ENCODE results near the gene KIF1C.
A peak's percentile ranks its signal among the peaks of the same experiment; 100 is the strongest.
"Not testable (repeated sequence)": the region's sequence is repeated elsewhere in the genome, so short reads cannot be mapped to it uniquely, and the experiment has no call there.

The KIF1C gene

DNA sequence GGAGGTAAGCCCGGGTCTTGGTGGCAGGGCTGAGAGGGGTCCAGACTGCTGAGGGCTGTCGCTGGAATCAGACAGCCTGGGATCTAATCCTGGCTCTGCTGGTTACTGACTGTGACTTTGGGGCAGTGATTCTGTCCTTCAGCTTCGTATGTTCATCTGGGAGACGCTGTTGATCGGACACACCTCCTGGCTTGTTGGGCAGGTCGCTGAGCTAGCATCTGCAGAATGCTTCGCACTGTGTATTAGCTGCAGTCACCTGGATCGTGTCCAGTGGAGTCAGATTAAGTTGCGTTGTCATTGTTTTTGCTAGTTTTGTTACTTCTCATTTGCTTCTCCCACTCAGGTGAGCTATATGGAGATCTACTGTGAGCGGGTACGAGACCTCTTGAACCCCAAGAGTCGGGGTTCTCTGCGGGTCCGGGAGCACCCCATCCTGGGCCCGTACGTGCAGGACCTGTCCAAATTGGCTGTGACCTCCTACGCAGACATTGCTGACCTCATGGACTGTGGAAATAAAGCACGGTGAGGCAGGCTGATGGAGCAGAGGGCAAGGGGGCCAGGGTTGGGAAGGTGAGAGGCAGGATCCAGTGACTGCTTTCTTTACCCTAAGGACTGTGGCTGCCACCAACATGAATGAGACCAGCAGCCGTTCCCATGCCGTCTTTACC is 4.5 kb downstream of the KIF1C start:
- Mint-ChIP-seq H3K36me3 (ENCODE audit: low read depth) (peaks cover 47% of the 10 kb centered on the region), H3K9me3 (no peaks in the 10 kb centered on the region), H3K4me3 (no peak overlapping the region), H3K27ac (no peak overlapping the region), H3K4me1 (ENCODE audit: low read depth) (peaks cover 9% of the 10 kb centered on the region), H3K27me3 (ENCODE audit: low read depth) (no peaks in the 10 kb centered on the region)

- Mint-ChIP-seq H3K4me1 (ENCODE audit: low read depth) (peaks cover 9% of the 10 kb centered on the region), H3K27me3 (ENCODE audit: low read depth) (no peaks in the 10 kb centered on the region), H3K9me3 (no peaks in the 10 kb centered on the region), H3K36me3 (ENCODE audit: low read depth) (peaks cover 56% of the 10 kb centered on the region), H3K4me3 (no peak overlapping the region), H3K27ac (no peak overlapping the region)
These were observed 5.6 kb downstream of the KIF1C start for GRCh38 chr17:5003214-5003867.

DNA sequence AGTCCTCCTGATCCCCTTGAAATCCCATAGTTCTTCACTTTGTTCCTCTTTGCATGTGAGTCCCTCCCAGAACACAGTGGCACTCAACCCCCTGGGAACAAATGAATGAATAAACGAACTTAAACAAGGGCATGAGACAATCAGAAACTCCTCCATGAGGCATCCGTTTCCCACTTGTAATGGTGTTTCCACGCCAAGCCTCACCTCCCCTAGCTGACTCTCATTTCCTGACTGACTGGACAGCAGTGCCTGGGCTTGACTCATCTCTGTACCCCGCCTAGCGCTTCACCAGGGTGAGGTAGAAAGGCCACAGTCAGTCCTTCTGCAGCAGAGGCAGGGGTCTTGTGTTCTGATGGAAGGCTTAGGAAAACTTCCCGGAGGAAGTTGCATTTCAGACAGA is 14.2 kb downstream of the KIF1C start:
- Mint-ChIP-seq H3K9me3 (no peaks in the 10 kb centered on the region), H3K27me3 (ENCODE audit: low read depth) (no peaks in the 10 kb centered on the region), H3K4me1 (ENCODE audit: low read depth) (peaks cover 12% of the 10 kb centered on the region), H3K4me3 (peak overlapping the region; percentile 28), H3K27ac (peak overlapping the region; percentile 84), H3K36me3 (ENCODE audit: low read depth) (peaks cover 44% of the 10 kb centered on the region)

- H3K36me3 Mint-ChIP-seq (ENCODE audit: low read depth) = peaks cover 32% of the 10 kb centered on the region
- no peak overlapping the region for H3K4me3 Mint-ChIP-seq
- no peaks in the 10 kb centered on the region for H3K9me3 Mint-ChIP-seq
These were observed 16.6 kb downstream of the KIF1C start for GRCh38 chr17:5014357-5014756.

GRCh38 chr17:5019475-5019956 is 21.8 kb downstream of the KIF1C start:
- H3K27me3 Mint-ChIP-seq (ENCODE audit: low read depth) = no peaks in the 10 kb centered on the region
- H3K27ac Mint-ChIP-seq = peak overlapping the region; percentile 60
- H3K4me1 Mint-ChIP-seq (ENCODE audit: low read depth) = peaks cover 15% of the 10 kb centered on the region
- H3K4me3 Mint-ChIP-seq = no peak overlapping the region
- no peaks in the 10 kb centered on the region for H3K9me3 Mint-ChIP-seq
- H3K36me3 Mint-ChIP-seq (ENCODE audit: low read depth) = peaks cover 26% of the 10 kb centered on the region

More at GRCh38 chr17:5014357-5014756, 16.6 kb downstream of the KIF1C start:
- H3K4me1 Mint-ChIP-seq (ENCODE audit: low read depth) = peaks cover 20% of the 10 kb centered on the region
- H3K27me3 Mint-ChIP-seq (ENCODE audit: low read depth) = no peaks in the 10 kb centered on the region
- no peak overlapping the region for H3K27ac Mint-ChIP-seq

- Mint-ChIP-seq H3K27ac (no peak overlapping the region), H3K9me3 (no peaks in the 10 kb centered on the region), H3K27me3 (ENCODE audit: low read depth) (no peaks in the 10 kb centered on the region), H3K4me1 (ENCODE audit: low read depth) (peaks cover 15% of the 10 kb centered on the region), H3K36me3 (ENCODE audit: low read depth) (peaks cover 24% of the 10 kb centered on the region), H3K4me3 (no peak overlapping the region)
These were observed 22.8 kb downstream of the KIF1C start for GRCh38 chr17:5020502-5021023.

GRCh38 chr17:5022171-5022711 is 24.5 kb downstream of the KIF1C start:
- Mint-ChIP-seq H3K27me3 (ENCODE audit: low read depth) (no peaks in the 10 kb centered on the region), H3K4me3 (no peak overlapping the region), H3K9me3 (no peaks in the 10 kb centered on the region), H3K4me1 (ENCODE audit: low read depth) (peaks cover 13% of the 10 kb centered on the region), H3K27ac (no peak overlapping the region), H3K36me3 (ENCODE audit: low read depth) (peaks cover 20% of the 10 kb centered on the region)

DNA sequence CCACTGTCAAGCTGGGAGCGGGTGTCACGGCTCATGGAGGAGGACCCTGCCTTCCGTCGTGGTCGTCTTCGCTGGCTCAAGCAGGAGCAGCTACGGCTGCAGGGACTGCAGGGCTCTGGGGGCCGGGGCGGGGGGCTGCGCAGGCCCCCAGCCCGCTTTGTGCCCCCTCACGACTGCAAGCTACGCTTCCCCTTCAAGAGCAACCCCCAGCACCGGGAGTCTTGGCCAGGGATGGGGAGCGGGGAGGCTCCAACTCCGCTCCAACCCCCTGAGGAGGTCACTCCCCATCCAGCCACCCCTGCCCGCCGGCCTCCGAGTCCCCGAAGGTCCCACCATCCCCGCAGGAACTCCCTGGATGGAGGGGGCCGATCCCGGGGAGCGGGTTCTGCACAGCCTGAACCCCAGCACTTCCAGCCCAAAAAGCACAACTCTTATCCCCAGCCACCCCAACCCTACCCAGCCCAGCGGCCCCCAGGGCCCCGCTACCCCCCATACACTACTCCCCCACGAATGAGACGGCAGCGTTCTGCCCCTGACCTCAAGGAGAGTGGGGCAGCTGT is 25.9 kb downstream of the KIF1C start:
- peaks cover 12% of the 10 kb centered on the region for H3K4me1 Mint-ChIP-seq (ENCODE audit: low read depth)
- H3K4me3 Mint-ChIP-seq = no peak overlapping the region
- peaks cover 20% of the 10 kb centered on the region for H3K36me3 Mint-ChIP-seq (ENCODE audit: low read depth)
- H3K9me3 Mint-ChIP-seq = no peaks in the 10 kb centered on the region
- no peak overlapping the region for H3K27ac Mint-ChIP-seq
- no peaks in the 10 kb centered on the region for H3K27me3 Mint-ChIP-seq (ENCODE audit: low read depth)

DNA sequence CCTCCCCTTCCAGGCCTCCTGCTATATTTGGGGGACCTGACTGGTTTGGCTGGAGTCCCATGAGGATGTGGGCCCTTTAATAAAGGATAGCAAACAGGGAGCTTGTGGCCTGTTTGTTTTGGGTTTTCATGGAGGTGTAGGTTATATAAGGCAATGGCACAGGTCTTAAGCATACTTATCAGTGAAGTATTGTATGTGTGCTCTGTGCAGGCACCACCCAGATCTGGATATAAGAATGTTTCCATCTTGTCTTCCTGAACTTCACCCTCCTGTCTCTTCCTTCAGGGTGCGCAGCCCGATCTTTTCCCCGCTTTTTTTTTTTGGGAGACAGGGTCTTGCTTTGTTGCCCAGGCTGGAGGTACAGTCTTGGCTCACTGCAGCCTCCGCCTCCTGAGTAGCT is 26.9 kb downstream of the KIF1C start:
- Mint-ChIP-seq H3K27me3 (ENCODE audit: low read depth) (no peaks in the 10 kb centered on the region), H3K36me3 (ENCODE audit: low read depth) (peaks cover 15% of the 10 kb centered on the region), H3K4me1 (ENCODE audit: low read depth) (peaks cover 3% of the 10 kb centered on the region), H3K4me3 (no peak overlapping the region), H3K27ac (no peak overlapping the region), H3K9me3 (no peaks in the 10 kb centered on the region)

DNA sequence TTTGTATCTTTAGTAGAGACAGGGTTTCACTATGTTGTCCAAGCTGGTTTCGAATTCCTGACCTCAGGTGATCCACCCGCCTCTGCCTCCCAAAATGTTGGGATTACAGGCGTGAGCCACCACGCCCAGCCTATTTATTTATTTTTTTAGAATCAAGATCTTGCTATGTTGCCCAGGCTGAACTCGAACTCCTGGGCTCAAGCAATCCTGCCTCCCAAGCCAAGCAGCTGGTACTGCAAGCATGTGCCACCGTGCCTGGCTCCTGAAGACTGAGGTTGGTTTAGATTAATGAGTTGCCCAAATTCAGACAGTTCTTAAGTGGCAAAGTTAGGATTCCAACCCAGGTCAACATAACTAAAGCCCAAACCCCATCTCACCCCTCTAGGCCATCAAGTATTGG is 29.5 kb downstream of the KIF1C start:
- H3K27me3 Mint-ChIP-seq (ENCODE audit: low read depth) = no peaks in the 10 kb centered on the region
- H3K36me3 Mint-ChIP-seq (ENCODE audit: low read depth) = peaks cover 3% of the 10 kb centered on the region
- no peak overlapping the region for H3K4me3 Mint-ChIP-seq
- H3K9me3 Mint-ChIP-seq = no peaks in the 10 kb centered on the region
- H3K4me1 Mint-ChIP-seq (ENCODE audit: low read depth) = peaks cover 15% of the 10 kb centered on the region
- no peak overlapping the region for H3K27ac Mint-ChIP-seq

- peak overlapping the region; percentile 0 for H3K27ac Mint-ChIP-seq
- H3K4me1 Mint-ChIP-seq (ENCODE audit: low read depth) = peaks cover 15% of the 10 kb centered on the region
- peaks cover 3% of the 10 kb centered on the region for H3K36me3 Mint-ChIP-seq (ENCODE audit: low read depth)
- no peaks in the 10 kb centered on the region for H3K27me3 Mint-ChIP-seq (ENCODE audit: low read depth)
- H3K4me3 Mint-ChIP-seq = no peak overlapping the region
- no peaks in the 10 kb centered on the region for H3K9me3 Mint-ChIP-seq
These were observed 30.2 kb downstream of the KIF1C start for GRCh38 chr17:5027916-5028315.

DNA sequence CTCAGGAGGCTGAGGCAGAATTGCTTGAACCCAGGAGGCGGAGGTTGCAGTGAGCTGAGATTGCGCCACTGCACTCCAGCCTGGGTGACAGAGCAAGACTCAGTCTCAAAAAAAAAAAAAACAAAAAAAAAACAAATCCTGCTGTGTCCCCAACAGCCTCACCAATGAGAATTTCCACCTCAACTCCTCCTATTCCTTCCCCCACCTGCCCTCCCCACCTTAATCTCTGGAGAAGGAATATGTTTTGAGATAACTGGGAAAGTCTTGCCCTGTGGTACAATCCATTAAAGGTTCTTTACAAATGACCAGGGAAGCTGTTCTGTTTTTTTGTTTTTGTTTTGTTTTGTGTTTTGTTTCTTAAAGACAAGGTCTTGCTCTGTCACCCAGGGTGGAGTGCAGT is 32.4 kb downstream of the KIF1C start:
- not testable (repeated sequence) for H3K27me3 Mint-ChIP-seq (ENCODE audit: low read depth); H3K4me3 Mint-ChIP-seq; H3K27ac Mint-ChIP-seq

GRCh38 chr17:5031365-5032082 is 33.8 kb downstream of the KIF1C start:
- H3K4me3 Mint-ChIP-seq = peak overlapping the region; percentile 83
- peak overlapping the region; percentile 92 for H3K27ac Mint-ChIP-seq
- no peaks in the 10 kb centered on the region for H3K9me3 Mint-ChIP-seq
- H3K4me1 Mint-ChIP-seq (ENCODE audit: low read depth) = peaks cover 15% of the 10 kb centered on the region
- no peaks in the 10 kb centered on the region for H3K36me3 Mint-ChIP-seq (ENCODE audit: low read depth)
- H3K27me3 Mint-ChIP-seq (ENCODE audit: low read depth) = peaks cover 5% of the 10 kb centered on the region

More for the DNA sequence above, 32.4 kb downstream of the KIF1C start:
- not testable (repeated sequence) for H3K9me3 Mint-ChIP-seq; H3K36me3 Mint-ChIP-seq (ENCODE audit: low read depth)
- peaks cover 15% of the 10 kb centered on the region for H3K4me1 Mint-ChIP-seq (ENCODE audit: low read depth)

DNA sequence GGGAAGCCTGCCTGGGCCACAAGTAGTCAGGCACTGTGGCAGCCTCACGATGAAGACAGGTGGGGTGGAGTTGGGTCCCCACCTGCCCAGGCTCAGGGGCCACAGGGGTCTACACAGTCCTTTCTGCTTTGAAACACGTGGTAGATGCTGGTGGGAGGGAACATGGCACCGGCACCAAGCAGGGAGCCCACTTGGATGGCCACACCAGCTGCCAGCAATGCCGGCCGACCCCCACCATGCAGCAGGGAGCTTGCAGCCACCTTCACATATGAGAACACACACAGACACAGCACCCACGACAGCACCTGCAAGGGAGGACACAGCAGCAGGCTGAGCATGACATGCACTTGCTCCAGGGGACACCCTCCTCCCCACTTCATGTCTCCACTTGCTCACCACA is 35.1 kb downstream of the KIF1C start:
- peaks cover 15% of the 10 kb centered on the region for H3K4me1 Mint-ChIP-seq (ENCODE audit: low read depth)
- H3K4me3 Mint-ChIP-seq = no peak overlapping the region
- no peak overlapping the region for H3K27ac Mint-ChIP-seq
- no peaks in the 10 kb centered on the region for H3K36me3 Mint-ChIP-seq (ENCODE audit: low read depth)
- H3K9me3 Mint-ChIP-seq = no peaks in the 10 kb centered on the region
- peaks cover 9% of the 10 kb centered on the region for H3K27me3 Mint-ChIP-seq (ENCODE audit: low read depth)

All from T-helper 1 cell treated with Interleukin-12 subunit alpha and Interleukin-12 subunit beta and Interleukin-4 antibody, amounts not matched to agents 30 μg/mL and 1 μg/mL, for 36 hours (primary cell).